Stomach (tissue), 4 donors: Measurements from ENCODE around the gene TANGO2.

Experiments
- CTCF ChIP-seq, 7 experiments: fragments of 450-650 bp in 4 of 7; fragments of 200-600 bp in 3 of 7; sonication (generic) in 3 of 7; IDR thresholded peaks; one replicate each; pipeline ENCODE4 v1.5.1; 2016 to 2019; ENCODE audit warnings: antibody characterized with exemption in 7 of 7, control low read depth in 2 of 7, mild to moderate bottlenecking in 1 of 7
- EP300 ChIP-seq: sonication (generic); formaldehyde crosslinking; IDR thresholded peaks from one replicate; pipeline ENCODE4 v1.6.1; 2017; ENCODE audit warnings: antibody characterized with exemption
- POLR2A ChIP-seq, 4 donors: fragments of 450-650 bp; IDR thresholded peaks; one replicate each; pipeline ENCODE4 v1.6.1; 2016; ENCODE audit warnings: antibody characterized with exemption in 4 of 4, control low read depth in 2 of 4, mild to moderate bottlenecking in 1 of 4, moderate library complexity in 1 of 4
- POLR2AphosphoS5 ChIP-seq, 3 donors: sonication (generic); formaldehyde crosslinking; IDR thresholded peaks; one replicate each; pipeline ENCODE4 v1.6.1; 2016; ENCODE audit warnings: antibody characterized with exemption in 3 of 3

DNA sequence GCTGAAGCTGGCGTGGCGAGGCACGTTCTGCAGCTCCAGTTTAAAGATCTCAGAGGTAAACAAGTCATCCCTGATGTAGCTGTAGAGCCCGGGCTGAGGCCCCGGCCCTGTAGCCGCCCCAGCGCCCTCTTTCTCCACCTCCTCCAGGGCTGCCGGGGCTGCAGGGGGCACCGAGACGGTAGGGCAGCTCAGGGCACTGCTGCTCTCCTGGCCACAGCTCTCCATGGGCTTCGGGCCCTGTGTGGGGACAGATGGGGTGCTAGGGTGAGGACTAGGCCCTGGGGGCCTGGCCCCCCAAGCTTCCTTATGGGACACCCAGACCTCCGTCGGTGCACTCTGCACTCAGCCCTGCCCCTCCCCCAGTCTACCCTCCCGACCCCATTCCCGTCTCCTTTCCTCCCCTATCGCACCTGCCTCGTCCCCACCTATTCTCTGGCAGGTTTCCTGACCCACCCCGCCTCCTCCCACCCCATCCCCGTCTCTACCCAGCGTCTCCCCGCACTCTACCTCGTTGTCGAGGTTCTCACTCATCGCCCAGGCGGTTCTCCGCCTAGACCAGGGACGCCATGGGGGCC, 95.6 kb downstream of the TANGO2 start:
- TF ChIP-seq CTCF (IDR thresholded peaks at IDR 0.05) = no peak
- TF ChIP-seq POLR2A (IDR thresholded peaks at IDR 0.05) = no peak
- no peak for TF ChIP-seq EP300
- no peak for TF ChIP-seq POLR2AphosphoS5 (IDR thresholded peaks at IDR 0.05)
